Activated naive CD4-positive, alpha-beta T cell treated with anti-CD3 and anti-CD28 coated beads, Interleukin-2, amount 50 U/mL, for 72 hours (primary cell): Measurements from ENCODE around the gene FTO. TPM values are rescaled to one million over a fixed set of nuclear protein-coding genes. Genes with fewer than 3 reads are reported as not detected.

ENCODE experiments used
- ATAC-seq, 2 donors: fragments of 150-1000 bp; cut with Tn5 transposase; 2 replicates each; pipeline ENCODE4 v1.10.0; 2021; ENCODE audit warnings: mild to moderate bottlenecking in 2 of 2, moderate library complexity in 2 of 2
- DNase-seq, 2 donors: peaks; one replicate each; pipeline ENCODE4 v3.0.0; 2021 to 2022; ENCODE audit warnings: low spot score in 2 of 2
- H3K27ac Mint-ChIP-seq, 2 donors: one replicate each; pipeline ENCODE4 v1.8.0; 2022; ENCODE audit warnings: mild to moderate bottlenecking in 2 of 2, mixed read lengths in 2 of 2
- H3K36me3 Mint-ChIP-seq, 2 donors: one replicate each; pipeline ENCODE4 v1.8.0; 2022; ENCODE audit warnings: mixed read lengths in 2 of 2
- H3K9me3 Mint-ChIP-seq, 2 donors: one replicate each; pipeline ENCODE4 v1.8.0; 2022; ENCODE audit warnings: mixed read lengths in 2 of 2
- total RNA-seq, 2 donors: library from RNA; stranded (reverse); gene quantifications; one replicate each; pipeline ENCODE4 v1.2.3, GENCODE V29; 2022

The FTO gene
- total RNA-seq, 2 donors from 2014 or later = 57.5 to 63.1 TPM

DNA sequence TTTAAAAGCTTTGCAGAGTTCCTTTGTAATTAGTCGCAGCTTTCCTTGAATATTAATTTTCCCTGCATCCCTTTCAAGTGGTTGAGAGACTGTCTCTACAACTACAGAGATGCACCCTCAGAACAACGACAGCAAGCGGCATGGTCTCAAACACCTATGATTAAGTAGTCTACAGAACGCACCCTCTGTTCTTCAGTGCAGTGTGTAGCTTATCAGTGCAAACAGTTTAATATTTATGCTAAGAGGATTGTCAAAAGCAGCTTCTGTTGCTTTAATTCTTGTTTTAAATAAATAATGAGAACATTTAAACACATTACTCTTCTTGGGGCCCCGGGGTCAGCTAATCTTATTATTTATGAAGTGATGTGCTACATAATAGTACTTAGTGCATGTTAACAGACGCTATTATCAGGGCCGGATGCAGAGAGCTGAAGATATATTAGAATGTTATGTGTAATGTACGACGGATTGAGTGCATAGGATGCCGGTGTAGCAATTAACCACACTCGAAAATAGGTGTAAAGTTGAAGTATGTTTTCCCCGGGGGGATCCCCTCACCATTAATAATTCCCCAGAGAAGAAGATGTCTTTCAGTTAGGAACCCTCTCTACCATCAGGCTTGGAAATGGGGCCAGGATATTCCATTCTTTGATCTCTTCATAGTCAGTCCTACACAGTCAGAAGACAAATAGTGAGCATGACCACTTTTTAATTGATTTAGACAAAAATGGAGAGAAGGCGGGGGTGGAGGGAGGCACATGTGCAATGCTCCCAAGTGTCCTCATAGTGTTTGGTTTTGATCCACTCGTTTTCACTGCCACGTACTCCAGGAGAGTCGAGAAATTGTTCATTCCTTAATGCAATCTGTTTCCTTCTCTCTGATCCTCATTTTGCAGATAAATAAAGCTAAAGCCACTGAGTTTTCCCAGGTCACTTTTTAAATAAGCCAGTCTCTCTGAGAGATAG is 406.3 kb downstream of the FTO start:
- no peak for DNase-seq
- ATAC-seq = no peak
- no peaks in the 10 kb centered on the region for H3K9me3 Mint-ChIP-seq
- H3K36me3 Mint-ChIP-seq = peaks cover 0 to 11% of the 10 kb centered on the region in 2 donors
- H3K27ac Mint-ChIP-seq = no peak overlapping the region

DNA sequence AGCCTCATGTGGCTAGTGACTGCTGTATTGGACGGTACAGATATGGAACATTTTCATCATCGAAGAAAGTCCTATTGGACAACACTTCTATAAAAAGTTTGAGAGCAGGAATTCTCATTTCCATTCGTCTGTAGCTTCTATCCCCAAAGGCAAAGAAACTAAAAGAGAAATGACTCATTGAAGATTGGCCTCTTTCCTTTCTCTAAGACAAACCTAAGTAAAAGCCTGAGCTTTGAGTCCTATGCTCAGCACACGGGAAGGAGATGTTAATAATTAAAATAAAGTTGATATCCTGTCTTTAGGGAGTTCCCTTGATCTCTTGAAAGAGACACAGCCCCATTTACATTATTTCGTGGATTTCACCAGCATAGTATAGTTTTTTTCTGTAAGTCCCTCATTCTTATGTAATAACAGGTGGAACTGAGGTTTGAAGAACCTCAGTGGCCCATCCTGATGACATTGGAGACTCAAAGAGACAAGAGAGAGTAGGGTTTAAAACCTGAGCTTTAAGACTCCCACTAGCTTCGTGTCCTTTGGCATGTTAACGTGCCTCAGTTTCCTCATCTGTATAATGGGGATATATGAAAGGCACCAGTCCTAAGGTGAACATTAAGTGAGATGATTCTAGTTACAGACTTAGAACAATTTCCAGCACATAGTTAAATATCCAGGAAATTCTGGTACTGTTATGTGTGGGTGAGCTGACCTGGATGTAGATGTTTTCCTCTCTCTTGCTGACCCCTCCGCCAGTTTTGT is 408.7 kb downstream of the FTO start:
- Mint-ChIP-seq H3K27ac (no peak overlapping the region), H3K9me3 (no peaks in the 10 kb centered on the region), H3K36me3 (peaks cover 0 to 16% of the 10 kb centered on the region in 2 donors)
- no peak for ATAC-seq
- no peak for DNase-seq

DNA sequence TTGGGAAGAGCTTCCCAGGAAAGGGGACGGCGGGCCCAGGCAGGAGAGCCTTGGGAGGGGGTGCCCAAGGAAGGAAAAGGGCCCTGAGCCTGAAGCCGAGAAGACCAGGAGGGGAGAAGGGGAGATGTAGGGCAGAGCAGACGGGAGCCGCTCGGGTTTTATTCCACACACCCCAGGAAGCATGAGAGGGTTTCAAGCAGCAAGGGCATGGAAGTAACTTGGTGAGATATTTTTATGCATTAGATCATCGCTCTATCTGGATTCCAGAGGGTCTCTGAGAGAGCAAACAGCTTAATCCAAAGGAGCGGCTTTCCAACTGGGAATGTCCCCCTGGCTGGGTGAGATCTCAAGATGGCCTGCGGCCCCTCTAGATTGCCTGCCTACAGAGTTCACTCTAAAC is 411.6 kb downstream of the FTO start:
- no peak for ATAC-seq
- Mint-ChIP-seq H3K9me3 (no peaks in the 10 kb centered on the region), H3K27ac (peak overlapping the region in 1 of 2 donors; percentile 22), H3K36me3 (peaks cover 0 to 16% of the 10 kb centered on the region in 2 donors)
- no peak for DNase-seq

DNA sequence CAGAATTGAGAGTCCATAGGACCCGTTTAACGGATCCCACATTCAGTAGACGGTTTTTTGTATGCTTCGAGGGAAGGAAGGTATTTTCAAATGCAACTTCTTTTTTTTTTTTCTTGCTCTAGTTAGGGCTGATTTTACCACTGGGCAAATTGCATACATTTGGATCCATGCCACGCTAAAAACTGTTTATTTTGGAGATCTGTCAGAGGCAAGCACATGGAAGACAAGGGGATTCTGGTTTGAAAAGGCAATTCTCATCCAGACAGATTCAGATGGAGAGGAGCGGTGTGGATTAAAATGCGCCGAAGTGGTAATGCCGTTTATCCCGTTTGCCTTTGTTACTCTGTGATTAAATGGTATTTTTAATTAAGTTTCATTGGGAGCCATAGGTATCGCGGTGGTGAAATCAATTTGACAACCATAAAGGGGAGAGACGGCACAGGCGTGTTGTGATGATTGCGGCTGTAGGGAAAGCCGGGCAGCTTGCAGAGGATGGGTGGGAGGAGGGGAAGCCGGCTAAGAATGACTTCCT is 412.2 kb downstream of the FTO start:
- no peaks in the 10 kb centered on the region for H3K9me3 Mint-ChIP-seq
- no peak overlapping the region for H3K27ac Mint-ChIP-seq
- DNase-seq (no peak), ATAC-seq (no peak)
- H3K36me3 Mint-ChIP-seq = peaks cover 0 to 16% of the 10 kb centered on the region in 2 donors

DNA sequence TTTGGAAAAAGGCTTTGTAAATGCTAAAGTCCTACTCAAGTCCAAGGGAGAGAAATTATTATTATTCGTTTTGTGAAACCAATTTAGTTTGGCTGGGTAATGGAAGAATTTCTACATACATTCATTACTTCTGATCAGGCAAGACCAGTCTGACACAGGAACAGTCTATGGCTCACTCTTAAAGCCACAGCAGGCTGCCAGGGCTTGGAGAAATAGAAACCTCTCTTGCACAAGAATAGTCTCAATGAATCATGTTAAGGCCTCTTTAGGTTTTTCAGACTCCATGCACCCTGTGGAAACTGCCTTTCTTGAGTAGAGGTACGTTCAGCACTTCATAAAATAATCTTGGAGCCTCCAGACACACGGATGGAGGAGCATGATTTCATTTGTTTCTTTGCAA is 414.9 kb downstream of the FTO start:
- ATAC-seq = no peak

DNA sequence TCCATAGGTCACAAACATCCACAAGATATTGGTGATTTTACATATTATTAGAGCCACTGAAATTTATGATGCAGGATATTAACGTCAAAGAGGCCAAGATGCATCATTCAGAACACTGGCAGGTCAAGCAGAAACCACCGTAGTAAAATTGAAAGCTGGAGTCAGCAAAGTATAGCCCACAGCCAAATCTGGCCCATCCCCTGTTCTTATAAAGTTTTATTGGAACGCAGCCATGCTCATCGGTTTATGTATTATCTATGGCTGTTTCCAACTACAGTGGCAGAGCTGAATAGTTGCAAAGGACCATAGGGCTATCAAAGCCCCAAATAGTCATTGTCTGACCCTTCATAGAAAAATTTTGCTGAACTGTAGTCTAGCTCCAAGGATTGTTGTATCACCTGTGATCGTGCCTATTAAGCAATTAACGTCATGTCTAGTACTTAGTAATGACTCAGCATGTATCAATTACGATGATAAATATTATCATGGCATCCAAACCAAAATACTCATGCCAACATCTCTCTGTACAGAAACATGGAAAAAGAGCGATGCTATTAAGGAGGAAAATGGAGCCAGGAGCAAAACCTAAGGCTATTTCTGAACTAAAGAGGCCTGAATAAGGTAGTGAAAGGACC is 417.0 kb downstream of the FTO start:
- H3K27ac Mint-ChIP-seq = no peak overlapping the region
- peaks cover 0 to 4% of the 10 kb centered on the region in 2 donors for H3K36me3 Mint-ChIP-seq
- peaks cover 0 to 4% of the 10 kb centered on the region in 2 donors for H3K9me3 Mint-ChIP-seq
- ATAC-seq (no peak), DNase-seq (no peak)

More for the DNA sequence above, 414.9 kb downstream of the FTO start:
- DNase-seq = no peak
- Mint-ChIP-seq H3K9me3 (peaks cover 0 to 4% of the 10 kb centered on the region in 2 donors), H3K27ac (no peak overlapping the region), H3K36me3 (peaks cover 0 to 9% of the 10 kb centered on the region in 2 donors)

DNA sequence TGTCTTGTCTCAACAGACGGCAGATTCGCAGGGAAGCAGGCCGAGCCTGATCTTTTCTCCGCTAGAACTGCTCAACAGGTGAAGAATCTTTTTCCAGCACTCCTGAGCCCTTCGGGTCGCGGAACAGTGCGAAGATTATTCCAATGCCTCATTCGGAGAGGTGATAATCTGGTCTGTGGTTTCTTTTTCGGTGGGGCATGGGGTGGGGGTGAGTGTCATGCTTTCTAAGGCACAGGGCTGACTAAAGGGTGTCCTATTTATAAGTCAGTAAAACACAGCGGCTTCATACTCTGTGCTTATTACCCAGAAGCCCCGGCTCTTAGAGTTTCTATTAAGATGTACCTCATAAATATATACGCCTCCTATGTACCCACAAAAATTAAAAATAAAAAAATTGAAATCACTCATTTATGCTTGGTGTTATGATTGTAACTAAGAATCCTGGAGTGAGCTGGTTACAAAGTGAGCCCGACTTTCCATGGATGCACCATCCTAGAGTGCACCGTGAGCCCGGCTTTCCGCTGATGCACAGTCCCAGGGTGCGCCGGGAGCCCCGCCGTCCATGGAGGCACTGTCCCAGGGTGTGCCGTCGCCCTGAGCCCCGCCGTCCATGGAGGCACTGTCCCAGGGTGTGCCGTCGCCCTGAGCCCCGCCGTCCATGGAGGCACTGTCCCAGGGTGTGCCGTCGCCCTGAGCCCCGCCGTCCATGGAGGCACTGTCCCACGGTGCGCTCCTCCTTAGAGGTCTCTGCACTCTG is 417.8 kb downstream of the FTO start:
- Mint-ChIP-seq H3K36me3 (no peaks in the 10 kb centered on the region), H3K9me3 (peaks cover 0 to 4% of the 10 kb centered on the region in 2 donors), H3K27ac (no peak overlapping the region)
- ATAC-seq = no peak
- no peak for DNase-seq

DNA sequence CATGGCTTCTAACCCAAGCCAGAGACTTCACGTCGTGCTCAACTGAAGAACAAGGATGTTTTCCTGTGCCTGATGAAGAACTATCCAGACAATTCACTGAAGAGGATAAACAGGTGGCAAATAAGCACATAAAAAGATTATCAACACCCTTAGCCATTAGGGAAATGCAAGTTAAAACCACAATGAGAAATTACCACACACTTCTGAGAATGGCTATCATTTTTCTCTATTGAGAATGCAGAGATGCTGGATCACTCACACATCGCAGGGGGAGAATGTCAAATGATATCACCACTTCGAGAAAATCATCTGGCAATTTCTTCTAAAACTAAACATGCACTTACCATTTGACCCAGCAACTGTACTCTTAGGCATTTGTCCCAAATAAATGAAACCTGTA is 419.8 kb downstream of the FTO start:
- ATAC-seq (no peak), DNase-seq (no peak)
- Mint-ChIP-seq H3K36me3 (no peaks in the 10 kb centered on the region), H3K27ac (no peak overlapping the region), H3K9me3 (peaks cover 0 to 4% of the 10 kb centered on the region in 2 donors)

DNA sequence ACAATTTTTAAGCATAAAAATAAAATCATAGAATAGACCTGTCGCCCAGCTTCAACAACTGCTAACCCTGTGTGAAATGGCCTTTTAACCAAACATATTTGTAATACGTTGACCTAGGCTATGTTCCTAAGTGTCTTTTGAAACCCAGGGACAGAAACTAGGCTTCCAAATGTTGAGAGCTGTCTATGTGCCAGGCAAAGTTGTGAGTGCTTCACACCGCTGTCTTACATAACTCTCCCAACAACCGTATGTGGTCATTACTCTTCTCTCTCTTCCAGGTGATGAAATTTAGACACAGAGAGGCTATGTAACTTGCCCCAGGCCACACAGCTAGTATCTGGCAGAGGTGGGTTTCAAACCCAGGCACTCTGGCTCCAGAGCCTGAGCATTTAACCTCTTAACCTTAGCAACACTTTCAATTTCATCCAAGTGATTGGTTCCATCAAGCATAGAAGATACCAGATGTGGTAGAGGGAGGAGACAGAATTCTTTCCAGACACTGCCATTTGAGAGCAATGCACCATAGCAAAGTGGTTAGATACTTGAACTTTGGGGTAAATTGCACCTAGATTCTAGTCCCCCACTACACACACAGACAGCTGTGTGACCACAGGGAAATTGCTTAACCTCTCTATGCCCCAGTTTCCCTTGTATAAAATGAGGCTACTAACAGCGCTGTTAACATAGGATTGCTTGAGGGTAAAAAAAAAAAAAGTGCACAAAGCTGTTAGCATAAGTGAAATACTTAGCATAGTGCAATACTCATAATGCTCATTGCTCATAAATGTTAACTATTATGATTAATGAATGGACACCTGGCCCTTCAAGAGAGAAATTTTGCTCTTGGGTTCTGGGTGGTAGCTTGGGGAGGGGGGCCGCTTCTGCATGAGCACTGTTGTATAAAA is 422.0 kb downstream of the FTO start:
- peaks cover 0 to 6% of the 10 kb centered on the region in 2 donors for H3K9me3 Mint-ChIP-seq
- ATAC-seq = no peak
- no peak for DNase-seq
- no peaks in the 10 kb centered on the region for H3K36me3 Mint-ChIP-seq
- H3K27ac Mint-ChIP-seq = no peak overlapping the region

DNA sequence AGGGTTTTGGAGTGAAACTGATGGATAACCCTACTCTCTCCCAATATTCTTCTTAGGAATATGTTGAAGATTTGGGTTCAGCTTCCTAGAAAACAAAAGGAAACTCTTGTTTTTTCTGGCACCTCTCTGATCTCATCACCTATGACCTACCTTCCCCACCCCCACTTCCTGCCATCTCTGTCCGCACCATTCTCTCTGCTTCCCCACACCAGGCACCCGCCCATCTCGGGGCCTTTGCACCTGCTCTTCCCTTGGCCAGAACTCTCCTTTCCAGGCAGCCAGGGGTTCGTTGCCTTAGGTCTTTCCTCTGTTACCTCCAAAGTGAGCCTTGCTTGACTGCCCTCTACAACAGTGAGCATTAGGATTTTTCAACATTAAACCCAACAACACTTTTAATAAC is 423.0 kb downstream of the FTO start:
- Mint-ChIP-seq H3K36me3 (no peaks in the 10 kb centered on the region), H3K9me3 (peaks cover 0 to 10% of the 10 kb centered on the region in 2 donors), H3K27ac (no peak overlapping the region)
- DNase-seq (no peak), ATAC-seq (no peak)

DNA sequence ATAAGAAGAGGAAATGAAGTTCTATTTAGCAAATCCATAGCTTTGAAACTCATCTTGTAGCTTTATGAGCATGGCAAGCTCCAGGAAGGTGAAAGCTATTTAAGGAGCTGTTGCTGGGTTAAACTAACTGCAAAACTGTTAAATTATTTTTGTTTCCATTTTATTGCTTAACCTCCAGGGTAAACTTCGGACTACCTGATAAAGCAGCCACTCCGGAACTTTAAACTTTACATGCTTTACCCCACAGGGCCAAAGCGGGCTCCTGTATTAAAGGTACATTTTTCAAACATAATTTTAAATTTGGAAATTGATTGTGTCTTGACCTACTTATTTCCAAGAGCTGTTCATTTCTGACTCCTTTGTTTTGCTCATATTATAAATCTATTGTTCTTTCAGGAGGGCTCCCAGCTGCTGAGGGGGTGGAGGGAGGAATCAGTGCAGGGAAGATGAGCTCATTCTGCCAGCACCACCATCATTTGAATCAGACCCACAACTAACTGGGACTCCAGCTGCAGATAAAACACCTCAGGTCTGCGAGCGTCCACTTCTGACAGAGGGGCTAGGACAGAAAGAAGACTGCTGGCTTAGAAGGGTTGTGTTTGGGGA is 424.8 kb downstream of the FTO start:
- ATAC-seq = no peak
- H3K27ac Mint-ChIP-seq = no peak overlapping the region

DNA sequence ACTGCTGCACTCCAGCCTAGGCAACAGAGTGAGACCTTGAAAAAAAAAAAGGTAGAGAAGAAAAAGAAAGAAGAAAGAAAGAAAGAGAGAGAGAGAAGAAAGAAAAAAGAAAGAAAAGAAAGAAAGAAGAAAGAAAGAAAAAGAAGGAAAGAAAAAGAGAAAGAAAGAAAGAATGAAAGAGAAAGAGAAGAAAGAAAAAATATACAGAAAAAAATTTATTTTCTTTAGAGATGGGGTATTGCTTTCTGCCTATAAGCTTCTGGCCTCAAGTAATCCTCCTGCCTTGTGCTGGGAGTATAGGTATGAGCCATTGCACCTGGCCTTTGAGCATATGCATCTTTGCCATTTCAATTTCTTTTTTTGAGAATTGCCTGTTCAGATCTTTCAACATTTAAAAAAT is 425.9 kb downstream of the FTO start:
- H3K27ac Mint-ChIP-seq = no peak overlapping the region

More for the DNA sequence above, 424.8 kb downstream of the FTO start:
- Mint-ChIP-seq H3K36me3 (no peaks in the 10 kb centered on the region), H3K9me3 (peaks cover 0 to 6% of the 10 kb centered on the region in 2 donors)
- DNase-seq = no peak

DNA sequence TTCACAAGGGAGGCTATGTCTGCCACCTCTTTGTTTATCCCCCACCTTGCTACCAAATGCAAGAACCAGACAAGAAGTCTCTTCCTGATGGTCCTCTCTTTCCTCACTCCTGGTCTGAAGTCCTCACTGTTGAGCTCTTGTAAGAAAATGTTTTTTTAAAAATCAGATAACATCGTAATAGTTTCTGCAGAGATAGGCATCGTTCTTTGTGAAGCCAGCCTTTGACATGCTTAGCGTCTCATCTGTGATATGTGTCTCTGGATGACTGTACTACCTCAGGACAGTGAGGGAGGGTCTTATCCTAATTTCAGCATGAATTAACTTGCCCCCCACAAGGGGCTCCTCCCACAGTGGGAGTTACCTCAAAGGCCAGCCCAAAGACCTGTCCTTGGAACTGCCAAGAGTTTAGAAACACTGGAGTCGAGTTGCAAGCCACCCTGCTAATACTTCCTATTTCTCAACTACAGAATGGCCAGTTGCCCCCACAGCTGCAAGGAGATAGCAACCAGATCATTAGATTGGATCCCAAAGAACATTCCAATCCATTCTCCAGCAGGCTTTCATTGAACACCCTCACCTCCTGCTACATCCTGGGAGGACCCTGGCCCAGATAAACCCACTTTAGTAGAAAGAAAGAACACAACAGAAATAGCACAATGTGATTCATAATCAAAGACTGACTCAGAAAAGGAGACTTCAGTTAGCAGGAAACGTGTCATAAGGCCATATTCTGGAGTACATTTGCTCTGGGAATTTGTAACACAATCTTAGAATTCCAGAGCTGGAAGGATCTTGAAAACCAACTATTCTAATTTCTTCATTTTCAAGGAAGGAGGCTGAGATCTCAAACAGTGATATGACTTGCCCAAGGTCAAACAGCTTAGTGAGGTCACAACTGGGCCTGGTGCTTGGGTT is 431.7 kb downstream of the FTO start:
- H3K27ac Mint-ChIP-seq = no peak overlapping the region
- peaks cover 4 to 6% of the 10 kb centered on the region in 2 donors for H3K9me3 Mint-ChIP-seq
- ATAC-seq = no peak
- no peaks in the 10 kb centered on the region for H3K36me3 Mint-ChIP-seq
- no peak for DNase-seq

More for the DNA sequence above, 425.9 kb downstream of the FTO start:
- DNase-seq (no peak), ATAC-seq (no peak)
- H3K9me3 Mint-ChIP-seq = peaks cover 0 to 6% of the 10 kb centered on the region in 2 donors
- no peaks in the 10 kb centered on the region for H3K36me3 Mint-ChIP-seq

DNA sequence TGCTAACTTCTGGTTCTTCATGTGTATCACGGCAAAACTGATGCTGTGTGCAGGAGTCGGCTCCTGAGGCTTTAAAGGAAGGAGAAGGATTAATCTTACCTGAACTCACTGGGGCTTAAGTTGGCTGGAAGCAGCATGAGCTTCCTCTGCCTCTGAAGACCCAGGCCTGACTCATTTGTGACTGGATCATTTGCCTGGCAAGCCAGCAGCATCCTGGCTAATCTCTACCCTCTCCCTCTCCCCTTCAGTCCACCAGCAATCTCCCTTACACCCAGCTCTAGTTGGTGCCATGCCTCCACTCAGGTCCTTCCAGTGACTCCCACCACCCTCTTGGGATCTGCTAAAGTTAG is 432.3 kb downstream of the FTO start:
- Mint-ChIP-seq H3K36me3 (no peaks in the 10 kb centered on the region), H3K27ac (no peak overlapping the region), H3K9me3 (peaks cover 2 to 4% of the 10 kb centered on the region in 2 donors)
- ATAC-seq = no peak
- DNase-seq = no peak
